SK-N-MC (cell line): ENCODE measurements around the gene PPP1R26.
"Not testable (repeated sequence)": the region's sequence is repeated elsewhere in the genome, so short reads cannot be mapped to it uniquely, and the experiment has no call there.

Experiments used
- EZH2 ChIP-seq: fragments of 200-600 bp; sonication (generic); IDR thresholded peaks from one replicate; pipeline ENCODE4 v1.6.1; 2017; ENCODE audit warnings: antibody characterized with exemption
- POLR2AphosphoS5 ChIP-seq: IDR thresholded peaks from 2 replicates; pipeline ENCODE4 v1.6.1; 2012; ENCODE audit warnings: mild to moderate bottlenecking, low read depth, low read length, borderline replicate concordance

DNA sequence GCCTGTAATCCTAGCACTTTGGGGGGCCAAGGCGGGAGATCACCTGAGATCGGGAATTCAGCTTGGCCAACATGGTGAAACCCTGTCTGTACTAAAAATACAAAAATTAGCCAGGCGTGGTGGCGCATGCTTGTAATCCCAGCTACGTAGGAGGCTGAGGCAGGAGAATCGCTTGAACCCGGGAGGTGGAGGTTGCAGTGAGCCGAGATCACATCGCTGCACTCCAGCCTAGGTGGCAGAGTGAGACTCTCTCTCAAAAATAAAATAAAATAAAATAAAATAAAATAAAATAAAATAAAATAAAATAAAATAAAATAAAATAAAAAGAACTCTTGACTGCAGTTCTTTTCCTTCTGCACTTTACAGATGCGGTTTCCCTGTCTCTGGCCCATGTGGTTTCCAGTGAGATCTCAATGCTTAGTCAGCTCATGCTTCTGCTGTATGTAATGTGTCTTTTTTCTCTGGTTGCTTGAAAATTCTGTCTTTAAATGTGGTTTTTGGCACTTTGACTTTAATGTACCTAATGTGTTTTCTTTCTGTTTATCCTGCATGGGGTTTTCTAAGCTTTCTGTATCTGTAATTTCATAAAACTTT, 49.4 kb downstream of the PPP1R26 start:
- TF ChIP-seq POLR2AphosphoS5, EZH2: not testable (repeated sequence)
